ENCODE data around the gene GNG13.

GRCh38 chr16:800834-801511, 439 bp upstream of the GNG13 start:
- no peak for TF ChIP-seq CTCF (IDR thresholded peaks at IDR 0.05; ENCODE audit: insufficient read depth, low read length)
- TF ChIP-seq SPI1 (IDR thresholded peaks at IDR 0.05; ENCODE audit: borderline replicate concordance, low read depth) = no peak
- no peak for TF ChIP-seq POLR2AphosphoS5 (IDR thresholded peaks at IDR 0.05; ENCODE audit: low read depth)

All from HL-60 (cell line).